Measurements from ENCODE around the gene UGT1A8.
"Not testable (repeated sequence)": the region's sequence is repeated elsewhere in the genome, so short reads cannot be mapped to it uniquely, and the experiment has no call there.

The UGT1A8 gene

GRCh38 chr2:233718552-233718951 is 101.1 kb downstream of the UGT1A8 start, which contains the start of gene UGT1A4:
Gene UGT1A4, plus strand, starts transcription at chr2:233718736. Its CDS starts 85 bp downstream, at chr2:233718821.
- no peak for DNase-seq (ENCODE audit: low spot score)

- no peak for DNase-seq (ENCODE audit: low spot score)
Measured at GRCh38 chr2:233728723-233729301, 111.4 kb downstream of the UGT1A8 start, which contains the start of gene UGT1A3. Gene UGT1A3, plus strand, starts transcription at chr2:233729042. Its CDS starts 85 bp downstream, at chr2:233729127.

GRCh38 chr2:233736868-233737653 is 119.6 kb downstream of the UGT1A8 start:
- DNase-seq (ENCODE audit: low spot score) = not testable (repeated sequence)

GRCh38 chr2:233740870-233741269 is 123.4 kb downstream of the UGT1A8 start:
- DNase-seq (ENCODE audit: low spot score) = no peak

GRCh38 chr2:233743464-233744259 is 126.2 kb downstream of the UGT1A8 start:
- no peak for DNase-seq (ENCODE audit: low spot score)

- no peak for DNase-seq (ENCODE audit: low spot score)
Measured at GRCh38 chr2:233745073-233745755, 127.8 kb downstream of the UGT1A8 start.

GRCh38 chr2:233745838-233746237 is 128.4 kb downstream of the UGT1A8 start:
- DNase-seq (ENCODE audit: low spot score) = not testable (repeated sequence)

- no peak for DNase-seq (ENCODE audit: low spot score)
Measured at GRCh38 chr2:233746475-233747282, 129.2 kb downstream of the UGT1A8 start.

GRCh38 chr2:233747283-233747544 is 129.8 kb downstream of the UGT1A8 start:
- no peak for DNase-seq (ENCODE audit: low spot score)

- DNase-seq (ENCODE audit: low spot score) = not testable (repeated sequence)
Measured at GRCh38 chr2:233750689-233751088, 133.3 kb downstream of the UGT1A8 start.

GRCh38 chr2:233751212-233752009 is 134.0 kb downstream of the UGT1A8 start:
- DNase-seq (ENCODE audit: low spot score) = not testable (repeated sequence)

- no peak for DNase-seq (ENCODE audit: low spot score)
Measured at GRCh38 chr2:233754872-233755611, 137.6 kb downstream of the UGT1A8 start.

- DNase-seq (ENCODE audit: low spot score) = no peak
Measured at GRCh38 chr2:233756429-233757081, 139.1 kb downstream of the UGT1A8 start.

- DNase-seq (ENCODE audit: low spot score) = no peak
Measured at GRCh38 chr2:233758141-233758540, 140.7 kb downstream of the UGT1A8 start.

- no peak for DNase-seq (ENCODE audit: low spot score)
Measured at GRCh38 chr2:233758849-233759248, 141.4 kb downstream of the UGT1A8 start.

- no peak for DNase-seq (ENCODE audit: low spot score)
Measured at GRCh38 chr2:233760043-233760442, 142.6 kb downstream of the UGT1A8 start, which contains the start of gene UGT1A1. Gene UGT1A1, plus strand, starts transcription at chr2:233760270. Its CDS starts 18 bp downstream, at chr2:233760288.

GRCh38 chr2:233761040-233761769 is 143.8 kb downstream of the UGT1A8 start:
- DNase-seq (ENCODE audit: low spot score) = no peak

GRCh38 chr2:233764264-233764663 is 146.8 kb downstream of the UGT1A8 start:
- DNase-seq (ENCODE audit: low spot score) = no peak
